Osteoblast (primary cell): ENCODE data around the gene FGFR3. TPM values are rescaled to one million over a fixed set of nuclear protein-coding genes. Genes with fewer than 3 reads are reported as not detected.

Experiments used
- DNase-seq: peaks from one replicate; pipeline ENCODE4 v3.0.0; 2011; ENCODE audit warnings: low spot score, mixed read lengths; ENCODE audit not compliant: insufficient read length; ENCODE audit errors: missing footprints
- H2AFZ ChIP-seq: 2 replicates; pipeline ENCODE4 v1.6.0; 2011; ENCODE audit warnings: mild to moderate bottlenecking, low read length
- H3K27ac ChIP-seq: 2 replicates; pipeline ENCODE4 v1.5.1; 2011; ENCODE audit warnings: mild to moderate bottlenecking, low read depth, low read length, moderate library complexity
- H3K27me3 ChIP-seq: 2 replicates; pipeline ENCODE4 v1.6.0; 2012; ENCODE audit warnings: mild to moderate bottlenecking, control low read depth, inconsistent platforms, low read length, moderate library complexity; ENCODE audit not compliant: insufficient read depth
- H3K36me3 ChIP-seq: 2 replicates; pipeline ENCODE4 v1.5.1; 2011; ENCODE audit warnings: mild to moderate bottlenecking, low read length, control low read depth, moderate library complexity; ENCODE audit not compliant: insufficient read depth
- H3K4me1 ChIP-seq: 2 replicates; pipeline ENCODE4 v1.5.1; 2011; ENCODE audit warnings: mild to moderate bottlenecking, low read length, control low read depth, moderate library complexity; ENCODE audit not compliant: insufficient read depth
- H3K4me2 ChIP-seq: 2 replicates; pipeline ENCODE4 v1.6.0; 2011; ENCODE audit warnings: mild to moderate bottlenecking, low read length; ENCODE audit not compliant: insufficient read depth
- H3K4me3 ChIP-seq: fragments of 200-600 bp; sonication (generic); 3 replicates; pipeline ENCODE4 v1.5.1; 2012; ENCODE audit warnings: mild to moderate bottlenecking, low read length, inconsistent platforms; ENCODE audit not compliant: insufficient read depth
- H3K79me2 ChIP-seq: 2 replicates; pipeline ENCODE4 v1.6.0; 2012; ENCODE audit warnings: mild to moderate bottlenecking, low read length, control low read depth, inconsistent platforms; ENCODE audit not compliant: insufficient read depth
- H3K9me3 ChIP-seq: 2 replicates; pipeline ENCODE4 v1.5.1; 2011; ENCODE audit warnings: low read depth, low read length, control low read depth
- H4K20me1 ChIP-seq: 2 replicates; pipeline ENCODE4 v1.6.0; 2012; ENCODE audit warnings: mild to moderate bottlenecking, low read length, control low read depth; ENCODE audit not compliant: insufficient read depth
- CTCF ChIP-seq: IDR thresholded peaks from 2 replicates; pipeline ENCODE4 v1.5.1; 2011; ENCODE audit warnings: mild to moderate bottlenecking, low read depth, low read length, moderate library complexity; ENCODE audit errors: extremely low read depth
- total RNA-seq: library from RNA; depleted of rRNA; stranded (reverse); fragments of >200 nt; gene quantifications from 2 replicates; pipeline ENCODE4 v1.2.3, GENCODE V29; 2012

The FGFR3 gene
- total RNA-seq, 1 donor: 0.36 TPM

GRCh38 chr4:1852904-1853623, 60.0 kb downstream of the FGFR3 start:
- no peak overlapping the region for H3K4me2 ChIP-seq
- peaks cover 22% of the 10 kb centered on the region for H3K4me1 ChIP-seq
- H3K27ac ChIP-seq: no peak overlapping the region
- H2AFZ ChIP-seq: no peak overlapping the region
- H3K4me3 ChIP-seq: no peak overlapping the region
- peaks cover 86% of the 10 kb centered on the region for H3K79me2 ChIP-seq
- no peaks in the 10 kb centered on the region for H3K9me3 ChIP-seq
- peaks cover 31% of the 10 kb centered on the region for H4K20me1 ChIP-seq
- TF ChIP-seq CTCF: no peak
- H3K27me3 ChIP-seq: no peaks in the 10 kb centered on the region
- peaks cover 5% of the 10 kb centered on the region for H3K36me3 ChIP-seq
- peak; percentile 26 for DNase-seq

- Histone ChIP-seq H3K36me3 (peaks cover 5% of the 10 kb centered on the region), H4K20me1 (peaks cover 27% of the 10 kb centered on the region), H3K4me1 (peaks cover 22% of the 10 kb centered on the region), H2AFZ (no peak overlapping the region), H3K9me3 (no peaks in the 10 kb centered on the region), H3K79me2 (peaks cover 74% of the 10 kb centered on the region), H3K4me3 (peak overlapping the region; percentile 91), H3K27me3 (no peaks in the 10 kb centered on the region), H3K27ac (peak overlapping the region; percentile 53), H3K4me2 (peak overlapping the region; percentile 94)
- TF ChIP-seq CTCF: no peak
- no peak for DNase-seq
These were observed 61.7 kb downstream of the FGFR3 start for GRCh38 chr4:1854752-1855151.

- H3K4me2 ChIP-seq: peak overlapping the region; percentile 94
- peaks cover 5% of the 10 kb centered on the region for H3K36me3 ChIP-seq
- peaks cover 22% of the 10 kb centered on the region for H3K4me1 ChIP-seq
- no peaks in the 10 kb centered on the region for H3K9me3 ChIP-seq
- peak overlapping the region; percentile 53 for H3K27ac ChIP-seq
- H4K20me1 ChIP-seq: peaks cover 27% of the 10 kb centered on the region
- peak overlapping the region; percentile 76 for H2AFZ ChIP-seq
- DNase-seq: peak; percentile 88
- H3K27me3 ChIP-seq: no peaks in the 10 kb centered on the region
- H3K79me2 ChIP-seq: peaks cover 67% of the 10 kb centered on the region
- peak overlapping the region; percentile 91 for H3K4me3 ChIP-seq
- no peak for TF ChIP-seq CTCF
These were observed 62.4 kb downstream of the FGFR3 start for GRCh38 chr4:1855333-1856070.
